NB4 (cell line): ENCODE data around the gene PRR15L.
"Not testable (repeated sequence)": the region's sequence is repeated elsewhere in the genome, so short reads cannot be mapped to it uniquely, and the experiment has no call there.

Experiments
- DNase-seq: peaks from one replicate; pipeline ENCODE4 v3.0.0; 2010; ENCODE audit warnings: low read depth
- H3K4me3 ChIP-seq: one replicate; pipeline ENCODE4 v1.5.1; 2011; ENCODE audit warnings: mild to moderate bottlenecking, low read depth, low read length, moderate library complexity
- MYC ChIP-seq: IDR thresholded peaks from 2 replicates; pipeline ENCODE4 v1.6.1; 2011; ENCODE audit warnings: low read depth, low read length
- POLR2A ChIP-seq: IDR thresholded peaks from 2 replicates; pipeline ENCODE4 v1.6.1; 2011; ENCODE audit warnings: mild to moderate bottlenecking; ENCODE audit not compliant: insufficient read length; ENCODE audit errors: extremely low read depth
- TF ChIP-seq, protein P1 (sequence below): IDR thresholded peaks from one replicate; pipeline ENCODE4 v1.5.1; 2012; ENCODE audit warnings: low read depth, low read length
- TF ChIP-seq, protein P2 (sequence below): IDR thresholded peaks from 2 replicates; pipeline ENCODE4 v1.6.1; 2011; ENCODE audit warnings: low read depth, low read length

Gene PRR15L

GRCh38 chr17:47941246-47942095, 16.2 kb downstream of the PRR15L start, which contains the start of gene PNPO:
Gene PNPO (plus strand): TSS chr17:47941571. CDS start chr17:47941676, 105 bp downstream.
- peak; percentile 98 for DNase-seq
- TF ChIP-seq MYC, result peak; percentile 98
- TF ChIP-seq, protein P1, sequence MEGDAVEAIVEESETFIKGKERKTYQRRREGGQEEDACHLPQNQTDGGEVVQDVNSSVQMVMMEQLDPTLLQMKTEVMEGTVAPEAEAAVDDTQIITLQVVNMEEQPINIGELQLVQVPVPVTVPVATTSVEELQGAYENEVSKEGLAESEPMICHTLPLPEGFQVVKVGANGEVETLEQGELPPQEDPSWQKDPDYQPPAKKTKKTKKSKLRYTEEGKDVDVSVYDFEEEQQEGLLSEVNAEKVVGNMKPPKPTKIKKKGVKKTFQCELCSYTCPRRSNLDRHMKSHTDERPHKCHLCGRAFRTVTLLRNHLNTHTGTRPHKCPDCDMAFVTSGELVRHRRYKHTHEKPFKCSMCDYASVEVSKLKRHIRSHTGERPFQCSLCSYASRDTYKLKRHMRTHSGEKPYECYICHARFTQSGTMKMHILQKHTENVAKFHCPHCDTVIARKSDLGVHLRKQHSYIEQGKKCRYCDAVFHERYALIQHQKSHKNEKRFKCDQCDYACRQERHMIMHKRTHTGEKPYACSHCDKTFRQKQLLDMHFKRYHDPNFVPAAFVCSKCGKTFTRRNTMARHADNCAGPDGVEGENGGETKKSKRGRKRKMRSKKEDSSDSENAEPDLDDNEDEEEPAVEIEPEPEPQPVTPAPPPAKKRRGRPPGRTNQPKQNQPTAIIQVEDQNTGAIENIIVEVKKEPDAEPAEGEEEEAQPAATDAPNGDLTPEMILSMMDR, result no peak
- TF ChIP-seq, protein P2, sequence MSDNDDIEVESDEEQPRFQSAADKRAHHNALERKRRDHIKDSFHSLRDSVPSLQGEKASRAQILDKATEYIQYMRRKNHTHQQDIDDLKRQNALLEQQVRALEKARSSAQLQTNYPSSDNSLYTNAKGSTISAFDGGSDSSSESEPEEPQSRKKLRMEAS, result peak; percentile 97
- TF ChIP-seq POLR2A, result peak; percentile 57
- H3K4me3 ChIP-seq, result peak within 1 kb of the TSS; percentile 89

- H3K4me3 ChIP-seq, result no peak overlapping the region
- no peak for DNase-seq
- no peak for TF ChIP-seq MYC
- TF ChIP-seq, protein P2, result no peak
- TF ChIP-seq POLR2A, result no peak
- TF ChIP-seq, protein P1, result no peak
Observed at GRCh38 chr17:47937941-47938340, 19.7 kb downstream of the PRR15L start.

- TF ChIP-seq, protein P2, result no peak
- TF ChIP-seq, protein P1, result no peak
- no peak for TF ChIP-seq POLR2A
- TF ChIP-seq MYC, result no peak
- no peak for DNase-seq
- no peak overlapping the region for H3K4me3 ChIP-seq
Observed at GRCh38 chr17:47935961-47936360, 21.7 kb downstream of the PRR15L start.

DNA sequence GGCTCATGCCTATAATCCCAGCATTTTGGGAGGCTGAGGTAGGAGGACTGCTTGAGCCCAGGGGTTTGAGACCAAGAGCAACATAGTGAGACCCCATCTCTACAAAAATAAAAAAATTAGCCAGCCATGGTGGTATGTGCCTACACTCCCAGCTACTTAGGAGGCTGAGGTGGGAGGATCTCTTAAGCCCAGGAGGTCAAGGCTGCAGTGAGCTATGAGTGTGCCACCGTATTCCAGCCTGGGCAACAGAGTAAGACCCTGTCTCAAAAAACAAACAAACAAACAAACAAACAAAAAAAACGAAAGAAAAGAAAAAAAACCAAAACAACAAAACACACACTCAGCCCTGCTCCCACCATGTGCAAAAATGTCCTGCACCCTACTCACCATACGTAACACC, 22.2 kb downstream of the PRR15L start:
- not testable (repeated sequence) for DNase-seq, H3K4me3 ChIP-seq

DNA sequence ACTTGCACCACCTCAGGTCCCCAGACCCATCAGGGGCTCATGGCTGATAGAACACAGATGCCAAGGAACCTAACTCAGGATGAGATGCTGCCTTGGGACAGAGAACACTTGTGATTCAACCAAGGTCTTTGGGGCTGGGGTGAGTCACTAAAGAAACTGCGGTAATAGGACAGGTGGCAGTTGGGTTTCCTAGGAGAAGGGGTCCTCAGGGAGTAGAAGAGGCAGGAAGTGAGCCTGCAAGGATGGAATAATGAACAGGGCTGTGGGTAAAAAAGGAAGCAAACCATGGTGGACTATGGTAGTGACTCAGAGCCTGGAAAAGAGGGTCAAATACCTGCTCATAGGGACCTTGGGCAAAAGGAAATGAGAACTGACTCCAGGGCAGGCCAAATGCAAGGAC, 22.8 kb downstream of the PRR15L start:
- peak; percentile 74 for DNase-seq
- no peak for TF ChIP-seq MYC
- TF ChIP-seq, protein P2, result no peak
- no peak for TF ChIP-seq POLR2A
- no peak overlapping the region for H3K4me3 ChIP-seq

- no peak for DNase-seq
- TF ChIP-seq MYC (no peak), POLR2A (no peak)
- TF ChIP-seq, protein P1, result no peak
- TF ChIP-seq, protein P2, result no peak
- no peak overlapping the region for H3K4me3 ChIP-seq
Observed at GRCh38 chr17:47931848-47932247, 25.8 kb downstream of the PRR15L start.
